GM18520 (cell line): ENCODE measurements around the gene SLC39A2.
"Not testable (repeated sequence)": the region's sequence is repeated elsewhere in the genome, so short reads cannot be mapped to it uniquely, and the experiment has no call there.

Experiments used
- ATAC-seq: cut with Tn5 transposase; IDR thresholded peaks from one replicate; pipeline ENCODE4 v1.9.1; 2021; ENCODE audit not compliant: unreplicated experiment

The SLC39A2 gene

DNA sequence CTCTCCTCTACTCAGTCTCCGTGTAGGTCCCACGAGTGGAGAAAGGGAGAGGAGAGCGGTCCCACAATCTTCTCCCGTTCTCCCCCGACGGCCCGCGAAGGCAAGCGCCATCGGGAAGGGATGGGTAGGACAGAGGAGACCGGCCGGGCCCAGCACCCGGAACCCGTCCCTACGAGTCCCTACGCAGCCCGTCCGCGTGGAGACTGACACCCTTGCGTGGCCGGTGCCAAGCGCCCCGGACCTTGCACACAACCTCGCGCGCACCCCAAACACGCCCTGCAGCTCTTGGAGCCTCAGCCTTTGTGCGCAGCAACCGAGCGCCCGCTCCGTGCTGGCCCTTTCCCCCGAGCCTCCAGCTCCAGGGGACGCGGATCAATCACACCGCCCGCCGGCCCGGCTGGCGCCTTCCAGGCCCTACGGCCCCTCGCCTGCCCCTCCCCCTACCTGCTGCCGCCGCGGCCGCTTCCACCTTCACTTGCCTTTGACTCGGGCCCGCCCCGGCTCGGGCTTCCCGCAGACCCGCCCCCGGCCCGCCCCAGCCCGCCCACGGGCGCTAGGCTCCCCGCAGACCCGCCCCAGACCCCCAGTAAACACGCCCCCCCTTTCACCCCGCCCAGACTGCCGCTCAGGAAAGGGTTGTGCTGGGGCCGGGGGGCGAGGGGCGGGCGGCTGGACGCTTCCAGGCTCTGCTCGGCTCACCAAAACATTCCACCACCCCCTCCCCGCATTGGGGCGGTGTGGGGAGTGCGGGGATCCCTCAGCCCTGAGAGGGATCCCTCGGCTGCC lies 25.7 kb downstream of the SLC39A2 start, which contains the start of gene NDRG2:
Gene NDRG2, minus strand, starts transcription at position 477 of the 786 bp plus-strand sequence. CDS start 1,746 bp downstream, outside the sequence.
- ATAC-seq, result no peak

DNA sequence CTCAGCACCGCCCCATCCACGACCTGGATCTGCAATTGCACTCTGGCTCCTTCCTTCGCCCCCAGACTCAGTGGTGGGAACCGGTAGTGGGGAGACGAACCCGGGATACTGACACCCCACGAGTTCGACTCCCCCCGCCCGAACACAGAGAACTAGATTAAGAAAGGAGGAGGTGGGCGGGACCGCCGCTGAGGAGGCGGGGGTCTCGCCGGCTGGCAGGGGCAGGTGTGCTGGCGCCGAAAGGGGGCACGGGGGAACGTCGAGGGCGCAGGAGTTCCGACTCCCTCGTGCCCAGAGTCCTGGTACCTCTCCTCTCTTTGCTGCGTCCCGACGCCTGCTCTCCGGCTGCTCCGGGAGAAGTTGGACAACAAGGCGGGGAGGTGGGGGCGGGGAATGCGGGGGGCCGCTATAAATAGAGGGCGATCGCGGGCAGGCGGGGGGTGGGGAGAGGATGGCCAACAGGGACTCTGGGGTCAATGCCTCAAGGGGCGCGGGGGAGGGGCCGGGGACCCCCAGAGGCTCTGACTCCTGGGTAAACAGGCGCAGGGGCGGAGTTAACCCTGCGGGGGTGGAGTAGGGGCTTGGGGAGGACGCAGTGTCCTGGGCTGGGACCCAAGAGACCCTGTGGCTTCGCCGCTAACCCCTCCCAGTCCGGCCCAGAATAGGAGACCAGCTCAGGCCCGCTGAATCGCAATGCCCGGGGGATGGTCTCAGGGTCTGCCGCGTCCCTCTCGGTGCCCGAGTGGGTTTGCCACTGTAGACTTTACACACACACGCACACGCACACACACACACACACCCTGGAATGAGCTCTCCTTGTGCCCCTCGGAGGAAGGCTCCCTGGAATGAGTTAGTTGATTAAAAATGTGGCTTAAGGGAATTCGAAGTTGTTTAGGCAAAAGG lies 26.5 kb downstream of the SLC39A2 start:
- no peak for ATAC-seq

DNA sequence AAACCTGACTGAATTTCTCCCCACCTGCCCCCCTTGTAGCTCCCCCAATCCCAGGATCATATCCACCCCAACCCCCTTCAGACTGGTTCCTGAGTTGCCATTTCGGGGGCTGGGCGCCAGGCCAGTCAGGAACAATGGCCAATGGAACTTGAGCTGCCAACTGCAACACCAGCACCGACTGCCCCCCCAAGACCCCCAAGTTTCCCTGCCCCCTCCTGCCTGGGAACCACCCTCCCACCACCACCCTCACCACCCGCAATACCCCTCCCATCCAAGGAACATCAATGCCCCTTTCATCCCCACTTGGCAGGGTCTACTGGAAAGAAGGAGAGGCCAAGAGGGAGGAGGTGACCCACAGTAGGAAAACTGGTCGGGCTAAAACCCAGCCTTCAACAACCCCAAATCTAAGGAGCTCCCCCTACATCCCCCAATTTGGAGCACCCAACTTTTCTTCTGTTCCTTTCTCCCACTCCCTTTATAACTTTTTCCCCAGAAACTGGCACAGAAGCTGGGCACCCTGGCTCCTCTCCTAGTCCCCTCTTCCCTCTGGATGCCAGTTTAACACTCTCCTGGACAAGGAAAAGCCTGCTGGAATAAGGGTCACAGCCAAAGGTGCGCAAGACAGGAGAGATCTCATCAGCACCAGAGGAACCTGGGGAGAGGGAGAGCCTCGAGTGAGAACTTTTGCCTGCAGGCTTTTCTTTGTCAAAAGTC lies 27.3 kb downstream of the SLC39A2 start:
- ATAC-seq, result no peak

DNA sequence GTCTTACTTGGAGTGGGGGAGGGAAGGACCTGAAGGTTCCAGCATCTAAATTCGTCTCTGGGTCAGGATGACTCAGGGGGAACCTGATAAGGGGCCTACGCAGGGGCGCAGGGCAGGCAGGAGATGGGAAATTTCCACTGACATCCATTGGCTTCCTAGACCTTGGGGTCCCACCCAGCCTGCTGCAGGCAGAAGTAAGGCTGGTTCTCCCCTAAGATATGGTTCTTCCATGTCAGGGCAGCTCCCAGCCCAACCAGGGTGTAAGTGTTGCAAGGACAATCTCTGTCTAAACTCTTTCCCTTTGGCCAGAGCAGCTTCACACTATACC lies 27.9 kb downstream of the SLC39A2 start:
- no peak for ATAC-seq

DNA sequence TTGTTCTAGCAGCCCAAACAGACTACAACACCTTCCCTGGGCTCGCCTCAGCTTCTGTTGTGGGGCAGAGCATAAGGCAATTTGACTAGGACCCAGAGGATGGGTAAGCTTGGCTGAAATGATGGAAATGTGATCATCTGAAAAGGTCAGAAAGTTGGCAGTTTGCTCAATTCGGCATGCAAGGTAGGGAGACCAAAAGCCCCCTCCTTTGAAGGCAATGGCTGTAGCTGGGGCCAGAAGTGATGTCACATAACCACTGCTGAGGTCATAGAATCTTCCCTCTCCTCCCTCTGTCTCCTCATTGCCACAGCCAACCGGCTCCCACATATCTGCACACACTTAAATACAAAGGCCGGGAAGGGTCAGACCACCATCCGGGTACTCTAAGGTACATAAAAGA lies 30.8 kb downstream of the SLC39A2 start, which contains the start of gene TPPP2:
Gene TPPP2, plus strand, starts transcription at position 301 of the 400 bp plus-strand sequence. CDS start 365 bp downstream, outside the sequence.
- ATAC-seq, result no peak

DNA sequence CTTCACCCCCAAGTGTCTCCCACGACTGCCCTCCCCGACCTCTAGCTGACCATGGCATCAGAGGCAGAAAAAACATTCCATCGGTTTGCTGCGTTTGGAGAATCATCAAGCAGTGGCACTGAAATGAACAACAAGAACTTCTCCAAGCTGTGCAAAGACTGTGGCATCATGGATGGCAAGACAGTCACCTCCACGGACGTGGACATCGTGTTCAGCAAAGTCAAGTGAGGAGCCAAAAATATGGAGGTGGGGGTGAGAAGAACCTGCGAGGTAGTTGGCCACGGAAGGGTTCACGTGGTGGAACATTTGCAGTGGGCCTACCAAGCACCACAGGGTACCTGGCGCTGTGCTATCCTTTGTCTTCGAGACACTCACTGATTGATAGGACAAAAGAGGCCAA lies 31.4 kb downstream of the SLC39A2 start:
- no peak for ATAC-seq

DNA sequence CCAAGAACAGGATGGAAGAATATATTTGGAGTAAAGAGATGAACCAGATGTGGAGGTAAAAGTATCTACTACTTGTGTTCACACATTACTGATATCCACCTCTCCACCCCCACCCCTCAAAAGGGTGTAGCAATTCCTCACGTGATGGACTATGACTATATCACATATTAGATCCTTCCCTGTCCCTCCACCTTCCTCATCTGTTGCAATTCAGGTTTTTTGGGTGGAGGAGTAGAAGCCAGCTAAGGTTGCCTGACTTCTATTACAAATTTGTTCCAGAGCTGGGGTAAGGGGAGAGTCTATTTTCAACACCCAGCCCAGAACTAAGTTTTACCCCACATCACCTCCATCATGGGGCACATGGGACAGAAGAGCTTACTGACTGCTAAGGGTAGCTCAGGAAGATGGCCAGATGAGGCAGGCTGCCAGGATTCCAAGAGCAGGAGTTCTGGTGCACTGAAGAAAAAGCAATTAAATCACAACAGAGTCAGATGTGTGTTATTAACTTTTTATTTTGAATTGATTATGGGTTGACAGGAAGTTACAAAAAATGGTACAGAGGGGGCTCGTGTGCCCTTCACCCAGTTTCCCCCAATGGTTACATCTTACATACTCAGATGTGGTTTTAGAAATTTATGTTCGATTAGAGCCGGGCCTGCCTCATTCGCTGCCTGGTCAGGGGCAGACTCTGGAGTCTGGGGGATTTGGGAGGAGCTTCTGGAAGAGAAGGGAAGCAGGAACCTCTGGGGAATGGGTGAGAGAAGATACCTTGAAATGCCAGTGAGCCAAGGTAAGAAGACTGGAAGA lies 33.4 kb downstream of the SLC39A2 start:
- no peak for ATAC-seq

DNA sequence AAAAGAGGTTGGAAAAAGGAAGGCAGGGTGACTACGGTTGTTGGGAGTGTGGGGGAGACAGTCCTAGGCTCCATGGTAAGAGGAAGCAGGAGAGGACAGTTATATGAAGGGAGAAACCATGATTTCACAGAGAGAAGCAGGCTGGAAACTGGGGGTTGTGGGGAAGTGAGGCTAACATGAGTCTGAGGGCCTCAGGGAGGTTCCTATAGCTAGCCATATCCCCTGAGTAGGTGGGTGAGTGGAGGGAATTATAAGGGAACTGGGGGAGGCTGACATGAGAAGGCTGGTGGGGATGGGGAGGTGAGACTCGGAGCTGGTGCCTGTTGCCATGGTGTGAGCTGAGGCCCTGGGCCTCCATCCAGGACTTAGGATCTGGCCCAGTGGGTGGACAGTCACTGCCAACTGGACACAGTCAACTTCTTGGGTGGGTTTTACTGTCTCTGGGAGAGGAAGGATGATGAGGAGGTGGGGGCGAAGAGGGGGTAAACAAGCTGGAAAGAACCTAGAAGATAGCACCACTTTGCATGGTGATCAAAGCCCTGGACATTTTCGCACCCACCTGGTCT lies 34.1 kb downstream of the SLC39A2 start:
- no peak for ATAC-seq

DNA sequence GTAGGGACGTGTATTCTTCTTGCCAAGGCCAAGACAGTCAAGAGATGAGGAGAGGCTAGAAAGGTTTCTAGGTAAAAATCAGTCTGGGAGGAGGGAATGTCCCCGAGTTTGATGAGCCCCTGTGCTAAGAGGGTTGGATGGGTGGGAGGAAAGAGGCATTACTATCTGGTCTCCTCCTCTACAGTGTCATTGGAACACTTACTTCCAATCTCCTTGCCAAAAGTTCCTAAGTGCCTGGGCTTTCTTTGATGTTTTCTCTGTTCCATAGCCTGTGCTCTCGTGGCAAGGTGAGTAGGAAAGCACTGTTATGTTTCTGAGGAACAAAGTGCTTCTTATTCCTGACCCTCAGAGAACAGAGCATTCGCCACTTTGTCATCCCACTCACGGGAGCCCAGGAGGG lies 35.6 kb downstream of the SLC39A2 start, which contains the start of gene RNASE13:
Gene RNASE13, minus strand, starts transcription at position 101 of the 400 bp plus-strand sequence. CDS start 519 bp downstream, outside the sequence.
- ATAC-seq, result no peak

DNA sequence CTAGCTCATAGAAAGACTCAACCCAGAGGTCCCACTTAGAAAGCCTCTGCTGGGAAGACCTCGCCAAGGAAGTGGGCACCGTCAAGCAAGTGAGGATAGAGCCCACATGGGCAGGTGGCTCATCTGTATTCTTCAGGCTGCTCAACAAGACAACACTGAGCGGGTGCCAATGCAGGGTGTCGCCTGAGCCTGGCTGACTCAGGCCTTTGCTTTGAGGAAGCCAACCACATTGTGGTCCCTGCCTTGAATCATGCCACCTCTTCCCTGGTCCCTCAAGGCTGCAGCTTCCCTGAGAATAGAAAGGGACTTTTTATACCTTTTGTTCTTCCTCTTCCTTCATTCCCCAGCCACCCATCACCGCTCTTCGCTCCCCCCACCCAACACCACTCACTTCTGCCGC lies 37.7 kb downstream of the SLC39A2 start:
- no peak for ATAC-seq

DNA sequence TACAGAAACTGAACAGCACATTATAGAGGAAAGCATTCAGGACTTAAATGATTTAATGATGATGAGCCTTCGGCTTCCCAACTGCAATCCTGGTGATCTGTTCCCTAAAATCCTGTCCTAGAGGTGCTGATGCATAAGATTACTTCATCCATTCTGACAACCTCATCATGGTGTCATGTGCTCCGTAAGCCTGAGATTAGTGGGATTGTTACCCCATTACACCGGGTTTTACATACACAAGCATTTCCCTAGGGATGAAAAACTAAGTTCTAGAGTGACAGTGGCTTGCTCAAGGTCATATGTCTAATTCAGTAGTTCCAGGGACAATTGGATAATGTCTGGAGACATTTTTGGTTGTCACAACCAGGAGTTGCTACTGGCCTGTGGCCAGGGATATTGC lies 38.1 kb downstream of the SLC39A2 start:
- no peak for ATAC-seq

DNA sequence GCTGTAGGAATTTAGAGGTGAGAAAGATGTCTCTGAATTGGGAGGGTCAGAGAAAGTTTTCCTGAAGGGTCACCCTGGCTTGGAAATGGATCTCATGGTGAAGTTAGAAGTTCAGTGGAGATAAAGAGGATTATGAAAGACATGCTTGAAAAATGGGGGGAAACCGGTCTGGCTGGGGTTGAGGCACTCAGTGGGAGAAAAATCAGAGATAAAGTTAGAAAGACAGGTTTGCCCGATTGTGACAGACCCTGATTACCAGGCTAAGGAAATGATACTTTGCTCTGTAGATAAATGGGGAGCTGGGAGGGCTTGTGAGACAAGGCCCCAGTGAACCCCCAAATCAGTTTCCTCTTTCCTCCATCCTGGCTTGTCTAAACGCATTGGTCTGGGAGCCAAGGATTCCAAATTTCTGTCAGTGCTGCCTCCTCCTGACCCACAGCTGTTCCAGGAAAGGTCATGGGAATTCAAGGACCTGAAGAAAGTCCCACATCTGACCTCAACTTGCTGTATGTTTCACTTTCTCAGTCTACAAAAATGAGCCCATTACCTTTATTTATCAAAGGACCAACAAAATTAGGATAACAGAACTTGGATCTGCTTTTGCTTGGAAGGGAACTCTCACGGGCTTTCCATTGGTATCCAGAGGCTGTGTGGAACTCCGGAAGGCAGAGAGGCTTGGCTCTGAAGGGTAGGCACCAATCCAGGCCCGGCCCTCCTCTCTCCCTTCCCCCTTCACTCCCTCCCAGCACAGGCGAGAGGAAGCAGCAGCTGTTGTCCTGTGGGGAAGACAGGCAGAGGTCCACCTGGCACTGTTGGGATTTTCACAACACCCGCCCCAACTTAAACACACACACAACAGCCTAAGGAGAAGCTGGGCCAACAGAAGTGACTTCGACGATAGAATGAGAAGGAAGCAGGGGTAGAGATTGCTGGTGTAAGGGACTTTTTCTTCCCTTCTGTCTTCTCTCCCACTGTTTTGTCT lies 39.6 kb downstream of the SLC39A2 start:
- ATAC-seq, result no peak

DNA sequence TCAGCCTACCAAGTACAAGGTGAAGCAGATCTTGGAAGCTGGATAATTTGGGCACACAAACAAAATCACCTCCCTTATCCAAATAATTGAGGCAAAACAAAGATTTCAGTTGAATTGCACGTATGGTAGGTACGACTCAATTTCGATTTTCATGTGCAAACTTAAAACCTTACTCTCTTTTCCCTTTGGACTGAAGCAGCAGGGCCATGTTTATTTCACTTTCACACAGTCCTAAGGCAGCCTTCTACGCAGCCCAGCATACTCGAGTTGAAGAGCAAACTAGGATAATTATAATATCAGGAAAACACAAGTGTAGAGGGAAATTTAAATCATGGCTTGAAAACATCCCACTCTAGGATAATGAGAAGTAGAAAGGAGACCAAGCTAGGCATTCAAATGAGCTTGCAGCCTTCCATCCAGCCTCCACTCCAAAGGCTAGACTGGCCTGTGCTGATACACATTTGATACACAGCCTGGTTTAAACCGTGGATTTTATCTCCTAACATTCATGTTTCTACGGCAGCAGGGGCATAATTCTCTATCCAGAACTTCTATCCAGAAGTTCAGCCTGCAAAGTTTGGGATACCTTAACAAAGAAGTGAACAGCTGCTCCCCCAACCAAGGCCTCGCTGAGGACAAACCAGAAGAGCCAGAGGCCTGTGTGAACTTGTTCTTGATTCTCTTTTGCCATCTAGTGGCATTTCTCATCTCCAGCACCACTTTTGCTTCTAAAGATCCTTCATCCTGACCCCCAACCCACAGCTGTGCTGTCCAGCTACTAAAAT lies 40.7 kb downstream of the SLC39A2 start:
- ATAC-seq, result no peak

DNA sequence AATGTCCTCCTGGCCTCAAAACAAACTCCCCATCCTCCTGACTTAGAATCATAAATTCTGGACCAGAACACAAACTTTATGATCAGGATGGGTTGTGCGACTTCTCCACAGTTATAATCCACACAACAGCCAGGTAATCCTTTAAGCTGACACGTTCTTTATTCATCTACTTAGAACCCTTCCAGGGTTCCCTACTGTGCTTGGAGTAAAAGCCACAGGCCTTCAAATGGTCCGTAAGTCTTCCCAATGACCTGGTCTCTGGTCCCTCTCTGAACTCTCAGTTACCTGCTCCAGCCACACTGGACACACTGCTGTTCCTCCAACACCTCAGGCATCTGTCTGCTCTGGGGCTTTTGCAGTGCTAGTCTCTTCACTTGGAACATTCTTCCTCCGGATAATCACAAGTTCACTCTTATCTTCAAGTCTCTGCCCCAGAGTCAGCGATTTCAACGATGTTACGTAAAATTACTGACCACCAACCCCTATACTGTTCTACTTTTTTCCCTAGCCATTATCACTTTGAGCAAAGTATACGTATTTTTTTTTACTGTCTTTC lies 41.4 kb downstream of the SLC39A2 start:
- no peak for ATAC-seq

DNA sequence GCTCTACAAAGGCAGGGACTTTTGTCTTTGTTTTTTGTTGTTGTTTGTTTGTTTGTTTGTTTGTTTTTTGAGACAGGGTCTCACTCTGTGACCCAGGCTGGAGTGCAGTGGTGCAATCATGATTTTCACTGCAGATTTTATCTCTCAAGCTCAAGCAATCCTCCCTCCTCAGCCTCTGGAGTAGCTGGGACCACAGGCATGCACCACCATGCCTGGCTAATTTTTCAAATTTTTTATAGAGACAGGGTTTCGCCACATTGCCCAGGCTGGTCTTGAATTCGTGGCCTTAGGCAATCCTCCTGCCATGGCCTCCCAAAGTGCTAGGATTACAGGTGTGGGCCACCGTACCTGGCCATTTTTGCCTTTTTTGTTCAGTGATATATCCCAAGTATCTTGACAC lies 41.8 kb downstream of the SLC39A2 start:
- ATAC-seq, result not testable (repeated sequence)

DNA sequence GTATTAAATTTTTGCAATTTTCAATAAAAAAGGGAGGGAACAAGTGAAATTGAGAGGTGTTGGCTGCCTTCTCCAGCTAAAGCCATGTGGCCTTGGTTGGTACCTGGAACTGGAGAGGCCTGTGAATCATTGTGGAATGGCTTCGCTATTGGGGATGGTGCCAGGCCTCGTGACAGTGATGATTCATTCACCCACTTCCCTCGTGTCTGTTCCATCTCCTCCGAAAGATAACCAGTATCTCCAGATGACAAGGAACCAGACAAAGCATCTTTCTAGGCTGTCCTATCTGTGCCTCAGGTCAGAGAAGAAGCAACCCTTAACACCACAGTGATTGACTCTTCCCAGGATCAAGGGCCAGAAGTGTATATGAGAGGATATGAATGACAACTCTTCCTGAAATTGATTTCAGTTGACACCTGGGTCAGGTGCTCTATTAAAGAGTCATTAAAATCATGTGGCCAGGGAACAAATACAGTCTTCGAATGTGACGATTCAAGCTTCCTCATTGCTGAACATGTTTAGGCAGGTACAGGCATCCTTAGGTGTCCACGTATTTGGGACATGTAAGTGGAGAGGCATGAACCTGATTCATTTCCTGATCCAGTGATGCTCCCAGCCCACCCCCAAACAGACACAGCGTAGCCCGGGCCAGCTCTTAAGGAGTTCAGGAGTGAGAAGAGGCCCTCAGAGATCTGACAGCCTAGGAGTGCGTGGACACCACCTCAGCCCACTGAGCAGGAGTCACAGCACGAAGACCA lies 42.8 kb downstream of the SLC39A2 start, which contains the start of gene RNASE7:
Gene RNASE7, plus strand, starts transcription at position 687 of the 758 bp plus-strand sequence. CDS start 631 bp downstream, outside the sequence.
- no peak for ATAC-seq

DNA sequence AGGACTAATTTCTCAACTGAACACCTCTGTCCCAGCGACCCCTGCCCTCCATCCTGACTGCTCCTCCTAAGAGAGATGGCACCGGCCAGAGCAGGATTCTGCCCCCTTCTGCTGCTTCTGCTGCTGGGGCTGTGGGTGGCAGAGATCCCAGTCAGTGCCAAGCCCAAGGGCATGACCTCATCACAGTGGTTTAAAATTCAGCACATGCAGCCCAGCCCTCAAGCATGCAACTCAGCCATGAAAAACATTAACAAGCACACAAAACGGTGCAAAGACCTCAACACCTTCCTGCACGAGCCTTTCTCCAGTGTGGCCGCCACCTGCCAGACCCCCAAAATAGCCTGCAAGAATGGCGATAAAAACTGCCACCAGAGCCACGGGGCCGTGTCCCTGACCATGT lies 43.8 kb downstream of the SLC39A2 start:
- no peak for ATAC-seq
